GM12891 (cell line): ENCODE measurements around the gene SPAG7.

Source experiments
- DNase-seq: peaks from one replicate; pipeline ENCODE4 v3.0.0; 2011; ENCODE audit warnings: low spot score; ENCODE audit not compliant: insufficient read length
- FAIRE-seq: peaks from 2 replicates; lab custom pipeline; 2011; peaks lifted over from hg19 to GRCh38; lab: Jason Lieb, UNC
- PAX5 ChIP-seq: IDR thresholded peaks from 2 replicates; pipeline ENCODE4 v1.6.1; 2011; ENCODE audit warnings: low read length, moderate library complexity, mild to moderate bottlenecking; ENCODE audit not compliant: insufficient read depth, severe bottlenecking
- POLR2A ChIP-seq: IDR thresholded peaks from 2 replicates; pipeline ENCODE4 v1.6.1; 2011; ENCODE audit warnings: low read depth, low read length, control low read depth
- POLR2AphosphoS5 ChIP-seq: IDR thresholded peaks from 2 replicates; pipeline ENCODE4 v1.6.1; 2011; ENCODE audit warnings: low read depth, low read length, control low read depth
- POU2F2 ChIP-seq: IDR thresholded peaks from 2 replicates; pipeline ENCODE4 v1.6.1; 2011; ENCODE audit warnings: low read depth, mild to moderate bottlenecking, control low read depth, low read length, moderate library complexity
- SPI1 ChIP-seq: IDR thresholded peaks from 2 replicates; pipeline ENCODE4 v1.6.1; 2011; ENCODE audit warnings: low read depth, low read length, control low read depth
- TAF1 ChIP-seq: IDR thresholded peaks from 2 replicates; pipeline ENCODE4 v1.6.1; 2011; ENCODE audit warnings: low read depth, low read length, control low read depth

Gene SPAG7

DNA sequence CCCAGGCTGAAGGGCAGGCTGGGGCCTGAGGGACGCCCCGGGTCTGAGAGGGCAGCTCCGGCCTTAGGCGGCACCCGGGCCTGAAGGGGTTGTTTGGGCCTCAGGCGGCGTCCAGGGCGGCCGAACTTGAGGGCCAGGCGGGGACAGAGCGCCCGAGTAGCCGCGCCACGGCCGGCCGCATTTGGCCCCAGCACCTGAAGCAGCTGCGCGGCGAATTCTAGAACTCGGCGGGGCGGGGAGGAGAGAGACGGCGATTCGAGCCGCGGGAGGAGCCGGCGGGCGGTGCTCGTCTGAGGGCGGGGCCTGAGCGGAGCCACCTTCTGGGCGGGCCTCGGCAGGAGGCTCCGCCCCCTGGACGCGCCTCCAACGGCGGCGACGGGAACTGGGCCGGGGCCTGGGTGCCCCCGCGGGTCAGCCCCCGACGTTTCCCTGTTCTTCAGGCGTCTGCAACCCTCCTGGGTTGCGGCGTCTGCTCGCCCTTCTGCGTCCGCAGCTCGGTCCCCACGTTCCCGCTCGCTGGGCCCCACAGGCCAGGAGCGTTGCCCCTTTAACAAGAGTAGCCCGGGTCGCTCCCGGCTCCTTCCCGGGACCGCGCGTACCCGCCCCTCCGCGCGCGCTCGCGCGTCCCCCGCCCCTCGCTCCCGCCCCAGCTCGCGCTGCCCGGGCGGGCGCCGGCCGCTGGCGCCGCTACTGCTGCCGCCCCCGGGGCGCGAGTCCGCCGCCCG lies 29.8 kb upstream of the SPAG7 start, which contains the start of the genes INCA1 and KIF1C:
INCA1 (minus strand) TSS at position 221 of the 725 bp plus-strand sequence. CDS start 3,085 bp downstream, outside the sequence.
KIF1C (plus strand) TSS at position 649 of the 725 bp plus-strand sequence. CDS start 2,297 bp downstream, outside the sequence.
- DNase-seq (peak; percentile 99), FAIRE-seq (peak; percentile 97)
- TF ChIP-seq POLR2AphosphoS5 (no peak), PAX5 (peak; percentile 26), SPI1 (no peak), POU2F2 (no peak), TAF1 (no peak), POLR2A (no peak)

DNA sequence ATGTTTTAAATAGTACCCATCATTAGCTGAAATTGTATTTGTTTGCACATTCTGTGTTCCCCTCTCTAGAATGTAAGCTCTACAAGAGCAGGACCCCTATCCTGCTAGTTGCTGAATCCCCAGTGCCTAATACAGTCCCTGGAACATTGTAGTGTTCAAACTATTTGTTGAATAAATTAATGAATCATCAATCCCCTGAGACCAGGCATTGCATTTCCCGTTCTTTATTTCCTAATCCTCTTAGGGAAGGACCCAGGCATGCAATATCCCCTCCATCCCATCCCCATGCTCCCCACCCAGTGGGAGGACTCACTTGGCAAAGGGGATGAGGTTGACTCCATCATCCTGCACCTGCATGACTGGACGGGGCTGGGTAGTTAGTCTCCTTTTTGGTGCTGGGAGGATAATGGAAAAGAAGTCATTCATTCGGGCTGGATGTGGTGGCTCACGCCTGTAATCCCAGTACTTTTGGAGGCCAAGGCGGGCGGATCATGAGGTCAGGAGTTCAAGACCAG lies 26.5 kb upstream of the SPAG7 start:
- TF ChIP-seq TAF1 = no peak
- no peak for TF ChIP-seq POLR2AphosphoS5
- no peak for TF ChIP-seq PAX5
- TF ChIP-seq POLR2A = no peak
- DNase-seq (no peak), FAIRE-seq (no peak)

DNA sequence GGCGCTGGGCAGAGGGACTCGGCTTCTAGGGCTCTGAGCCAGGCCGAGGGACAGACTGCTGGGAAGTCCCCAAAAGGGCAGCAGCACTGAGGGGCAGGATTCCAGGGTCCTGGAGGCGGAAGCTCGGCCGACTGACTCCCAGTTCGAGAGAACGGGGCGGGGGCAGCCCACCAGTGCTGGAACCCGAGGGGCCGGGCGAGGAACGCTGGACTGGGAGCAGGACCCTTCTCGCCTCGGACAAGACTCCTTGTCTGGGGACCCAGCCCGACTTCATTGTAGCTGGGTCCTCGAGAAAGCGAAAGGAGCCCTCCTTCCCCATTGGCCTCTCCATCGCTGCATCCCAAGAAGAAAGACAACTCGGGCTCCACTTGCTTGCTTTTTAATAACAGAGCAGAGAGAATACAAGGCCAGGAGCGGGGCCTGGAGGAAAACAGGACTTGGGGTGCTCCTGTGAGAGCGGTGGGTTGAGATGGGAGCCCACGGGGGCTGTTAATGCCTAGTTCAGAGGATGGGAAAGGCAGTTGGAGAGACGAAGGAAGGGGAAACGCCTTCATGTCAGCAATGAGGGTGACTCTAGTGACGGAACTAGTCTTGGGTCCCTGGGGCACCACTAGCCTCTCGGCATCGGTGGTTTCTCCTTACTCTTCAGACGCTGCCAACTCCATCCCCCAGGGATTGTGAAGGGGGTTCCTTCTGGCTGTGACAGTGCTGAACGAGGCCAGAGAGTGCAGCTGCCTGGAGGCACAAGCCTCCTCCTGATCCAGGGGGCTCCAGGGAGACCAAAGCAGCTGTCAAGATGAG lies 20.4 kb upstream of the SPAG7 start:
- no peak for TF ChIP-seq PAX5
- 0 out of 2 replicates have a peak, but pooled peaks have one; percentile 4 for TF ChIP-seq TAF1
- FAIRE-seq (peak; percentile 71), DNase-seq (no peak)

DNA sequence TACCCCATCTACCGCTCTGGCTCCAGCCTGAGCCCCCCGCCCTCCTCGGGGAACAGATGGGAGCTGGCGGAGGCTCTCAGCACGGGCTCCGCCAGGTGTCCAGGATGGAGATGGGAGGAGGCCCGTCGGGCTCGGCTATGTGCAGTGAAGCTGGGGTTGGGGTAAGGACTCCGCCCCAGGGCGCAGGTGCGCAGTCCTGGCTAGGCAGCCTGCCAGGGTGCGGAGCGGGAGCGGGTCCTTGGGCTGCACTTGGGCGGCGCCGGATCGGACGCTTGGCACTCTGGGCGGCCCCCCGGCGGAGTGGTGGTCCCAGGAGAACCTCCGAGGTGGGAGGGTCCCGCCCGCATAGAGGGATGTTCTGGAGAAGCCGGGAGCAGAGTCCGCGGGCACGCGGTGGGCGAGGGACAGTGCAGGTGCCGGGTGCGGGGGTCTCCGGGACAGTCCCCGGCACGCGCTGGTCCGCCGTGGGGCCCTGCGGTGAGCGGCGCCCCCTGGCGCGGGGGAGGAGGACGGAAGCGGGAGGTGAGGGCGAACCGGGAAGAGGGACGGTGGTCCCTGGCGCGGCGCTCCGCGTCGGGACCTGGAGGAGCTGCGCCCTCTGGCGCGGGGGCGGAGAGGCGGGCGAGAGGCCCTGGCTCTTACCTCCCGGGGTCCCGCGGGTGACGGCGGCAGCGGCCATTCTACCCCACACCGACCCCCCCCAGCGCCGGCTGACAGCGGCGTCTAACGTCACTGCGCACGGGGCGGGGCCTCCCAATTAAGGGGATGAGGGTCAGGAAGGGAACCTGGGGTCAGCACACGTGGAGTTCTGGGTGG lies 19.5 kb upstream of the SPAG7 start, which contains the start of gene CAMTA2:
CAMTA2 (minus strand) TSS at position 725 of the 816 bp plus-strand sequence. CDS start 1,453 bp downstream, outside the sequence.
- peak; percentile 74 for TF ChIP-seq POLR2A
- TF ChIP-seq POLR2AphosphoS5 = no peak
- no peak for TF ChIP-seq POU2F2
- 0 out of 2 replicates have a peak, but pooled peaks have one; percentile 7 for TF ChIP-seq SPI1
- FAIRE-seq = peak; percentile 95
- peak; percentile 87 for DNase-seq

DNA sequence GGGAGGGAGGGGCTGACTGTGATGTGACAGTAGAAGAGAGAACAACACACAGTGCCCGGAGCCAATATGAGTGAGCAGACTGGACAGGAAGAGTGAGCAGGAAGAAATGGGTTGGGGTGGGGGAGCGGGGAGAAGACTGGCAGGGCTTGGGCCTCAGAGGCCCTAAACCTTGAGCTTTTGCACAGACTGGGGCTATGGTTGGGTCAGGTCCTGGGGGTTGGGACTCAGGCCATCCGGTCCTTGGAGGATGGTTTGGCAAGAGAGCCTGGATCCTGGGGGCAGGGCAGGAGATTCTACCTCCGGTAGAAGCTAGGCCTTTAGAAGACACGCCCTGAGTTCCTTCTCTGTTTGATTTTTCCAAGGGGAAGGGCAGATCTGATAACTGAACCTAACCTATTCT lies 18.8 kb upstream of the SPAG7 start:
- DNase-seq = no peak
- FAIRE-seq = no peak
- TF ChIP-seq PAX5 = no peak
- TF ChIP-seq POLR2A = no peak
- TF ChIP-seq TAF1 = no peak
- TF ChIP-seq POU2F2 = no peak
- no peak for TF ChIP-seq POLR2AphosphoS5
- TF ChIP-seq SPI1 = no peak

DNA sequence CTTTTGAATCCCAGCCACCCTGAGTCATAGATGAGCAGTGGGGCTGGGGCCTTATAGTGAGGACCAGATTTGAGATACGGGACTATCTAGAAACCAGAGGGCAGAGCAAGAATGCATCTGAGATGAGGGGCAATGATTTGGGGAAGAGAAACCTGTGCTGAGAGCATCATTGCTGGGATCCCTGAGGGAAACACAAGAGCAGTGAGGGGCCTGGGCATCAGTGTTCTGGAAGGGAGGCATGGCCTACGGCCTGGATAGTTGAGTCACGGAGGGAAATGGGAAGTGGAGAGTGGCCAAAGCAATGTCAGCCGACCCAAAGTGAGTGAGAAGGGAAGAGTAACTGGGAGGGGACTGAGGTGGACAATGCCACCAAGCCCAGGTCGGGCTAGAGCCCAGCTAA lies 14.7 kb upstream of the SPAG7 start:
- DNase-seq = no peak
- no peak for FAIRE-seq
- 0 out of 2 replicates have a peak, but pooled peaks have one; percentile 1 for TF ChIP-seq SPI1
- TF ChIP-seq TAF1 = no peak
- no peak for TF ChIP-seq PAX5
- no peak for TF ChIP-seq POLR2A
- TF ChIP-seq POLR2AphosphoS5 = no peak
- no peak for TF ChIP-seq POU2F2

DNA sequence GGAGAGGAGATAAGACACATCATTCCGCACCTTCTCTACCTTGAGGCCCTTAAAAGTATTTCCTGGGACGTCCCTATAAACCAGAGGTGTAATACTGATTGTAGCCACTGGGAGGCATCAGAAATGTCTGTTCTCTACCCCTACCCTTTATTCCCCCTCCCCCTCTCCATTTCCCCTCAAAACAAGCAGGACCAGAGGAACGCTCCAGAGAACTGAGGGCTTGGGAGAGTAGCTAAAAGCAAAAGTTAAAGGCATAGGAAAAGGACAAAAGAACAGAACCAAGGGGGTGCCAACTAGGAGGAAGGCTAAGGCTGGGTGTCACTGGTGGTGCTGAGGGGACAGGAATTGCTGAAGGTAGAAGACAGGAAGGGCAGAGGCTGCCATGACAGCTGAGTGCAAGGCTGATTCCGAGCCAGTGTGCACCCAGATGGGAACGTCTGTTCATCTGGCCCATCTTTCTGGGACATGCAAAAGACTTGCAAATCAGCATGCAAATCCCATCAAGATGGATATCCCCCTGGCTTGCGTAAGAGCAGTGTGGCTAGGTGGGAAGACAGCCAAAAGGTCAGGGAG lies 13.1 kb upstream of the SPAG7 start:
- TF ChIP-seq POLR2A (no peak), POU2F2 (0 out of 2 replicates have a peak, but pooled peaks have one; percentile 42)
- peak; percentile 43 for DNase-seq
- peak; percentile 76 for FAIRE-seq

DNA sequence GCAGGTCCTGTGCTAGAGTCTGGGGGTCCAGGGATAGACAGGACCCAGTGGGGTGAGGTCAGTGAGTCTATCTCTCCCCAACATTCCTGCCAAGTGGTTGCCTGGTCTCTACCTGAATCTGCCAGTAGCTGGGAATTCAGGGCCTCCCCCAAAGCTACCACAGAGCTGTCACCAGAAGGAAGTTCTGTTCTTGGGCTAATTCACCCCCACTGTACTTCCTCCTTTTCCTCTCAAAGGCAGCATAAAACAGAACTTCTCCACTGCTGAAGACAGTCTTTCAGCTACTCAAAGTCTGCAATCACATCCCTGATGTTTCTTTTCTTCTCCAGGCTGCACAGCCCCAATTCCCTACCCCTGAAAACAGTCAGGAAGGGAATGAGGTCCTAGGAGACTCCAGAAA lies 11.1 kb upstream of the SPAG7 start:
- FAIRE-seq (no peak), DNase-seq (no peak)
- TF ChIP-seq SPI1 (no peak), POLR2A (no peak), POU2F2 (no peak), TAF1 (no peak), PAX5 (no peak), POLR2AphosphoS5 (no peak)
